Vagina (tissue), 2 donors: ENCODE results near the gene DCUN1D3. TPM values are rescaled to one million over a fixed set of nuclear protein-coding genes. Genes with fewer than 3 reads are reported as not detected.
"Not testable (repeated sequence)": the region's sequence is repeated elsewhere in the genome, so short reads cannot be mapped to it uniquely, and the experiment has no call there.

Source experiments
- DNase-seq, 2 donors: peaks; one replicate each; pipeline ENCODE4 v3.0.0-alpha.2; 2017; ENCODE audit errors: extremely low spot score in 2 of 2
- H3K27ac ChIP-seq: fragments of 200-600 bp; sonication (generic); one replicate; pipeline ENCODE4 v1.5.1; 2019
- H3K27me3 ChIP-seq: fragments of 200-600 bp; sonication (generic); one replicate; pipeline ENCODE4 v1.5.1; 2019
- H3K36me3 ChIP-seq, 2 donors: fragments of 200-600 bp; sonication (generic); one replicate each; pipeline ENCODE4 v1.5.1; 2017 to 2019
- H3K4me1 ChIP-seq: fragments of 200-600 bp; sonication (generic); one replicate; pipeline ENCODE4 v1.5.1; 2019
- H3K4me3 ChIP-seq, 2 donors: fragments of 200-600 bp; sonication (generic); 1 replicate in 1 of 2; 2 replicates in 1 of 2; pipeline ENCODE4 v1.5.1; 2016 to 2019
- H3K9me3 ChIP-seq: fragments of 200-600 bp; sonication (generic); one replicate; pipeline ENCODE4 v1.5.1; 2019
- POLR2A ChIP-seq, 2 donors: fragments of 450-650 bp; IDR thresholded peaks; one replicate each; pipeline ENCODE4 v1.6.1; 2017; ENCODE audit warnings: antibody characterized with exemption in 2 of 2, mild to moderate bottlenecking in 2 of 2, moderate library complexity in 2 of 2
- POLR2AphosphoS5 ChIP-seq, 2 donors: sonication (generic); formaldehyde crosslinking; IDR thresholded peaks; one replicate each; pipeline ENCODE4 v1.9.0; 2017; ENCODE audit warnings: antibody characterized with exemption in 2 of 2, mild to moderate bottlenecking in 2 of 2, low read depth in 1 of 2; ENCODE audit not compliant: insufficient read depth in 1 of 2
- intact Hi-C: fragments of 100-400 bp; cut with DNase I; formaldehyde crosslinking; loops from one replicate; pipeline ENCODE4 v1.15.1; 2023
- total RNA-seq: library from RNA; depleted of rRNA; stranded (reverse); fragments of >200 nt; gene quantifications from one replicate; pipeline ENCODE4 v1.2.3, GENCODE V29; 2016
- TF ChIP-seq, protein P1 (sequence below), 3 experiments: fragments of 450-650 bp in 2 of 3; fragments of 200-600 bp in 1 of 3; sonication (generic) in 1 of 3; IDR thresholded peaks; one replicate each; pipeline ENCODE4 v1.5.1; 2017 to 2019; ENCODE audit warnings: antibody characterized with exemption in 3 of 3, mild to moderate bottlenecking in 2 of 3, moderate library complexity in 2 of 3

Gene DCUN1D3
- total RNA-seq, 1 donor from 2014 or later, result 19.2 TPM

DNA sequence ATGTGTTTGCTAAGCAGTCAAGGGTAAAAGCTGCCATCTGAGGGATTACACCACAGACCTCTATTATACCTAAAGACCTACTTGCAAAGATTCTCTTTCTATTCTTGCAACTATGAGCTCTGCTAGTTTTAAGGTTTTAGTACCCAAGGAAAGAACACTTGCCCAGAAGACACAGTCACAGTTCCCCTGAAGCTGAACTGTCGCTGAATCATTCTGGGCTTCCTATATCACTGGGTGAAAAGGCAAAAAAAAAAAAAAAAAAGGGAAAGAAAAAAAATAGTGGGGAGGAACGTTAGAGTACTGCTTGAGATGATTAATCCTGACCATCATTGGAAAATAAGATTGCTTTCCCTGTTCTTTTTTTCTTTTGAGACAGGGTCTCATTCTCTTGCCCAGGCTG lies 38.3 kb upstream of the DCUN1D3 start:
- no peak overlapping the region for H3K4me3 ChIP-seq
- DNase-seq, result no peak
- intact Hi-C loops, result no loop called here
- H3K36me3 ChIP-seq, result no peaks in the 10 kb centered on the region
- H3K9me3 ChIP-seq, result no peaks in the 10 kb centered on the region
- H3K4me1 ChIP-seq, result no peaks in the 10 kb centered on the region
- no peaks in the 10 kb centered on the region for H3K27me3 ChIP-seq
- TF ChIP-seq POLR2A (IDR thresholded peaks at IDR 0.05) (no peak), POLR2AphosphoS5 (IDR thresholded peaks at IDR 0.05; ENCODE audit: insufficient read depth in 1 of 2, low read depth in 1 of 2) (no peak)
- TF ChIP-seq, protein P1, sequence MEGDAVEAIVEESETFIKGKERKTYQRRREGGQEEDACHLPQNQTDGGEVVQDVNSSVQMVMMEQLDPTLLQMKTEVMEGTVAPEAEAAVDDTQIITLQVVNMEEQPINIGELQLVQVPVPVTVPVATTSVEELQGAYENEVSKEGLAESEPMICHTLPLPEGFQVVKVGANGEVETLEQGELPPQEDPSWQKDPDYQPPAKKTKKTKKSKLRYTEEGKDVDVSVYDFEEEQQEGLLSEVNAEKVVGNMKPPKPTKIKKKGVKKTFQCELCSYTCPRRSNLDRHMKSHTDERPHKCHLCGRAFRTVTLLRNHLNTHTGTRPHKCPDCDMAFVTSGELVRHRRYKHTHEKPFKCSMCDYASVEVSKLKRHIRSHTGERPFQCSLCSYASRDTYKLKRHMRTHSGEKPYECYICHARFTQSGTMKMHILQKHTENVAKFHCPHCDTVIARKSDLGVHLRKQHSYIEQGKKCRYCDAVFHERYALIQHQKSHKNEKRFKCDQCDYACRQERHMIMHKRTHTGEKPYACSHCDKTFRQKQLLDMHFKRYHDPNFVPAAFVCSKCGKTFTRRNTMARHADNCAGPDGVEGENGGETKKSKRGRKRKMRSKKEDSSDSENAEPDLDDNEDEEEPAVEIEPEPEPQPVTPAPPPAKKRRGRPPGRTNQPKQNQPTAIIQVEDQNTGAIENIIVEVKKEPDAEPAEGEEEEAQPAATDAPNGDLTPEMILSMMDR (IDR thresholded peaks at IDR 0.05), result no peak
- H3K27ac ChIP-seq, result no peak overlapping the region

DNA sequence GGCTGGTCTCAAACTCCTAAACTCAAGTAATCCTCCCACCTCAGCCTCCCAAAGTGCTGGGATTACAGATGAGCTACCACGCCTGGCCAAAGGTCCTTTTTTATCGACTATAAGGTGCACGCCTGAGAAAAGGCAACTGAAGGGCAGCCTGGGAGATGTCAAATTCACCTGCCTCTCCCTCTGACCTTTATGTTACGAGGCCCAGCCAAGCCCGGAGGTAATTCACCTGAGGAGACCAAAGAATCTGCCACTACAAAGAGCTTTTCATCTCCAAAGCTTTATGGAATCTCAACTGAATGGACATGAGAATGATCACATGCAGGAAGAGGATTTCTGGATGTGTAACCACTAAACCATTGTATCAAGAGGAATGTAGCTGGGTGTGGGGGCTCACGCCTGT lies 37.6 kb upstream of the DCUN1D3 start:
- TF ChIP-seq POLR2A (IDR thresholded peaks at IDR 0.05), result no peak
- TF ChIP-seq, protein P1 (IDR thresholded peaks at IDR 0.05), result no peak
- TF ChIP-seq POLR2AphosphoS5 (IDR thresholded peaks at IDR 0.05; ENCODE audit: insufficient read depth in 1 of 2, low read depth in 1 of 2), result no peak
- intact Hi-C loops, result no loop called here
- no peaks in the 10 kb centered on the region for H3K36me3 ChIP-seq
- H3K9me3 ChIP-seq, result no peaks in the 10 kb centered on the region
- H3K27ac ChIP-seq, result no peak overlapping the region
- H3K4me3 ChIP-seq, result no peak overlapping the region
- no peaks in the 10 kb centered on the region for H3K27me3 ChIP-seq
- no peak for DNase-seq
- no peaks in the 10 kb centered on the region for H3K4me1 ChIP-seq

DNA sequence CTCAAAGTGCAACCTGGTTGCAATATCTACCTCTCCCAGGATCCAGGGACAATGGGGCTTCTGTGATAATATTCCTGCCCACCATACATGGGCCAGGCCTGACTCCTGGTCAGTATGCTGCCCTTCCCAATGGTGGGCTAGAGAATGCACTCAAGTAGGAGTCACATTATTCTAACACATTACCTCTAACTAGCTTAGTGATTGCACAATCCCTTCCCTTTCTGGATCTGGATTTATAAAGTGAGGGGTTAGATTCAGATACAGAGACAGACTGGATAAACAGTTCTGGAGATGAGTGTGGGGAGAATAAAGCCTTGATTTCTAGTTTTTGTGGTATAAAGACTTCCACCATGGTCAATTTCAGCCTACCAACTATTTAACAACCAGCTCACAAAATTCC lies 33.4 kb upstream of the DCUN1D3 start:
- DNase-seq, result no peak
- TF ChIP-seq, protein P1 (IDR thresholded peaks at IDR 0.05), result no peak
- TF ChIP-seq POLR2A (IDR thresholded peaks at IDR 0.05) (no peak), POLR2AphosphoS5 (IDR thresholded peaks at IDR 0.05; ENCODE audit: insufficient read depth in 1 of 2, low read depth in 1 of 2) (no peak)
- no peaks in the 10 kb centered on the region for H3K4me1 ChIP-seq
- H3K27ac ChIP-seq, result no peak overlapping the region
- no peaks in the 10 kb centered on the region for H3K27me3 ChIP-seq
- H3K4me3 ChIP-seq, result no peak overlapping the region
- H3K9me3 ChIP-seq, result no peaks in the 10 kb centered on the region
- intact Hi-C loops, result no loop called here
- no peaks in the 10 kb centered on the region for H3K36me3 ChIP-seq

DNA sequence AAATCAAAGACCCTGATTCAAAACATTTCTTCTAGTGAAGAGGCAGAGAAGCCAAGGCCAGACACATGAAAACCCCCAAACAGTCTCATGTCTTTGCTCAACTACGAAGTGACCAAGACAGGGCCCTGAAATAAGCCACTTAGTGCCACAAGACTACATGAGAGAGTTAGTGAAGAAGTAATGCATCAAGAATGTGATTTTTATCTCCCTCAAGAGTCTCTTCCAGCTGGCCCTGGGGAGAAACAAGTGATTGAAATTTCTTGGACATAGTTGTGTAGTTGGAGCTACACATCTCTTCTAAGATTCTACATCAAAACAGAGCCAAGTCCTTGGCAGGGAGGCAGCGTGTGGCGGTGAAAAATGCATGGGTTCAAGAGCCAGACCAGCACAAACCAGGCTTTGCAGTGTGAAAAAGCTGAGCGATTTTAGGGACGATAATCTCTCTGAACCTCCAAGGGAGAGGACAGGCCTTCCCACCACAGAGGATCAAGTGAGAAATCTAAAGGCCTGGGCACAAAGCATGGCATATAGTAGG lies 31.0 kb upstream of the DCUN1D3 start:
- TF ChIP-seq, protein P1 (IDR thresholded peaks at IDR 0.05), result no peak
- no peak for TF ChIP-seq POLR2AphosphoS5 (IDR thresholded peaks at IDR 0.05; ENCODE audit: insufficient read depth in 1 of 2, low read depth in 1 of 2)
- TF ChIP-seq POLR2A (IDR thresholded peaks at IDR 0.05), result no peak
- H3K9me3 ChIP-seq, result no peaks in the 10 kb centered on the region
- H3K27ac ChIP-seq, result no peak overlapping the region
- H3K36me3 ChIP-seq, result no peaks in the 10 kb centered on the region
- H3K27me3 ChIP-seq, result no peaks in the 10 kb centered on the region
- no peaks in the 10 kb centered on the region for H3K4me1 ChIP-seq
- no peak for DNase-seq
- intact Hi-C loops, result no loop called here
- H3K4me3 ChIP-seq, result no peak overlapping the region

DNA sequence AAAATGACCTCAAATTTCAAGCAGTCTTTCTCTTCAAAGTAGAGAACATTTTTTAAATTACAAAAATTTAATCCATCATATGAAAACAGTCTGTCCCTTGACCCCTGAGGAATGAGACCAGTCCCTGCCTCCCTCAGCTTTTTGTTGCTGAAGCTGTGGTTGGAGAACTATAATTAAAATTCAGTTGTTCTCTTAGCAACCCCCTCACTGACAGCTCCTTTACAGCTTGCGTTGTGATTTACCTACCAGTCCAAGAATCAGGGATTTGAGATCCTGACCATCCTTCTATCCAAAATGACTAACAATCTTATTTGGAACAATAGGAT lies 30.2 kb upstream of the DCUN1D3 start:
- Histone ChIP-seq H3K27me3 (no peaks in the 10 kb centered on the region), H3K36me3 (no peaks in the 10 kb centered on the region), H3K4me3 (no peak overlapping the region), H3K9me3 (no peaks in the 10 kb centered on the region), H3K4me1 (no peaks in the 10 kb centered on the region), H3K27ac (no peak overlapping the region)
- DNase-seq, result no peak
- TF ChIP-seq POLR2AphosphoS5 (IDR thresholded peaks at IDR 0.05; ENCODE audit: insufficient read depth in 1 of 2, low read depth in 1 of 2), result no peak
- TF ChIP-seq POLR2A (IDR thresholded peaks at IDR 0.05), result no peak
- TF ChIP-seq, protein P1 (IDR thresholded peaks at IDR 0.05), result no peak
- intact Hi-C loops, result no loop called here

DNA sequence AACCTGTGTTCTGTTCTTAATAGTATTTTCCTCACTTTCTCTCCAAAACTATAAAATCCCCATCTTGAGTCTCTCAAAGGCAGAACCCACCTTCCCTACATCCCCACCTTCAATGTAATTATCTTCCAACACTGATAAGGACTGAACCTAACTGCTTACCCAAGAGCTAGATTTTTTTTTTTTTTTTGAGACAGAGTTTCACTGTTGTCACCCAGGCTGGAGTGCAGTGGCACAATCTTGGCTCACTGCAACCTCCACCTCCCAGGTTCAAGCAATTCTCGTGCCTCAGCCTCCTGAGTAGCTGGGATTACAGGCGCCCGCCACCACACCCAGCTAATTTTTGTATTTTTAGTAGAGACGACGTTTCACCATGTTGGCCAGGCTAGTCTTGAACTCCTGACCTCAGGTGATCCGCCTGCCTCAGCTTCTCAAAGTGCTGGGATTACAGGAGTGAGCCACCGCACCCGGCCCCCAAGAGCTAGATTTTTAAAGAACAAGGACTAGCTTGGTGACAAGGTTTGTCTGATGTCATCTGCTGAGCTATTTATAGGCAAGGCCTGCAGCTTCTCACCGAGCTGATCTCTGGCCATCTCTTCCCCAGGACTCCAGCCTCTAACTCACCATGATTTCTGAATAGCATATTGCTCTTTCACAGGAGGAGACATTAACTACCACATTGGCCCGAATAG lies 29.7 kb upstream of the DCUN1D3 start:
- H3K4me3 ChIP-seq, DNase-seq, intact Hi-C loops, H3K4me1 ChIP-seq, H3K27me3 ChIP-seq, H3K27ac ChIP-seq, H3K9me3 ChIP-seq, H3K36me3 ChIP-seq: not testable (repeated sequence)
